Uterus (tissue), 4 donors: ENCODE results near the gene GPHN. TPM values are rescaled to one million over a fixed set of nuclear protein-coding genes. Genes with fewer than 3 reads are reported as not detected.

Experiments
- DNase-seq, 2 donors: peaks; one replicate each; pipeline ENCODE4 v3.0.0-alpha.2; 2019 to 2020
- H3K27ac ChIP-seq, 2 donors: fragments of 200-600 bp; sonication (generic); 1 replicate in 1 of 2; 2 replicates in 1 of 2; pipeline ENCODE4 v1.5.1; 2016 to 2018
- H3K27me3 ChIP-seq, 2 donors: fragments of 200-600 bp; sonication (generic); one replicate each; pipeline ENCODE4 v1.5.1; 2018 to 2019; ENCODE audit warnings: control low read depth in 1 of 2
- H3K36me3 ChIP-seq, 2 donors: fragments of 200-600 bp; sonication (generic); one replicate each; pipeline ENCODE4 v1.5.1; 2019; ENCODE audit warnings: control low read depth in 1 of 2
- H3K4me1 ChIP-seq, 2 donors: fragments of 200-600 bp; sonication (generic); one replicate each; pipeline ENCODE4 v1.5.1; 2018 to 2019; ENCODE audit warnings: control low read depth in 1 of 2
- H3K4me3 ChIP-seq, 2 donors: fragments of 200-600 bp; sonication (generic); 1 replicate in 1 of 2; 2 replicates in 1 of 2; pipeline ENCODE4 v1.5.1; 2018 to 2019; ENCODE audit warnings: mild to moderate bottlenecking in 1 of 2
- H3K9me3 ChIP-seq, 2 donors: fragments of 200-600 bp; sonication (generic); one replicate each; pipeline ENCODE4 v1.5.1; 2019; ENCODE audit warnings: control low read depth in 1 of 2
- POLR2A ChIP-seq, 2 donors: fragments of 450-650 bp; IDR thresholded peaks; one replicate each; pipeline ENCODE4 v1.6.1; 2016; ENCODE audit warnings: antibody characterized with exemption in 2 of 2, mild to moderate bottlenecking in 1 of 2, moderate library complexity in 1 of 2
- intact Hi-C: fragments of 100-400 bp; cut with DNase I; formaldehyde crosslinking; loops from one replicate; pipeline ENCODE4 v1.15.1; 2023; ENCODE audit warnings: low total_unique reads
- total RNA-seq, 4 donors: library from RNA; depleted of rRNA in 3 of 4; stranded (reverse); fragments of >200 nt in 3 of 4; gene quantifications; one replicate each; pipeline versions ENCODE4 v1.1.0 to v1.2.4, GENCODE V29; 2014 to 2023
- TF ChIP-seq, protein P1 (sequence below), 4 experiments: fragments of 200-600 bp in 2 of 4; fragments of 450-650 bp in 2 of 4; sonication (generic) in 2 of 4; IDR thresholded peaks; one replicate each; pipeline ENCODE4 v1.5.1; 2016 to 2019; ENCODE audit warnings: antibody characterized with exemption in 4 of 4, mild to moderate bottlenecking in 2 of 4, moderate library complexity in 1 of 4
- donor health status: DM: yes; HTN: yes; CAD: no.

GPHN gene
- total RNA-seq, 4 donors from 2014 or later = 14.9 to 42.9 (median 19.1) TPM

DNA sequence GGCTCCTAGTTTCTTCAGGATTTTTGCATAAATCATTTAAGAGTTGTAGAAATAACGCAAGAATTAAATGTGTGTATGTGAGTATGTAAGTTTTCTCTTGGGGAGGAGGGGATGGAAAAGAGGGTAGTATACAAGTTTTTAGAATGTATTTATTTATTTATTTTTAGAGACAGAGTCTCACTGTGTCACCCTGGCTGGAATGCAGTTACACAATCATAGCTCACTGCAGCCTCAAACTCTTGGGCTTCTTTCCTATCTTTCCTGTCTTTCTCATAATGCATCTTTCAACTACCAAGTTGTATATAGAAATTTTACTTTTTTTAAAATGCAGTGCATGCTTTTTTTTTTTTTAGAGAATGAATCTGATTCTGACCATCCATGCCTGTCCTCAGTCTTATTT is 412.2 kb downstream of the GPHN start:
- Histone ChIP-seq H3K27me3 (no peaks in the 10 kb centered on the region), H3K36me3 (no peaks in the 10 kb centered on the region), H3K4me1 (no peaks in the 10 kb centered on the region), H3K9me3 (no peaks in the 10 kb centered on the region), H3K4me3 (no peak overlapping the region), H3K27ac (no peak overlapping the region)
- intact Hi-C loops = no loop called here
- DNase-seq = no peak
- TF ChIP-seq, protein P1, sequence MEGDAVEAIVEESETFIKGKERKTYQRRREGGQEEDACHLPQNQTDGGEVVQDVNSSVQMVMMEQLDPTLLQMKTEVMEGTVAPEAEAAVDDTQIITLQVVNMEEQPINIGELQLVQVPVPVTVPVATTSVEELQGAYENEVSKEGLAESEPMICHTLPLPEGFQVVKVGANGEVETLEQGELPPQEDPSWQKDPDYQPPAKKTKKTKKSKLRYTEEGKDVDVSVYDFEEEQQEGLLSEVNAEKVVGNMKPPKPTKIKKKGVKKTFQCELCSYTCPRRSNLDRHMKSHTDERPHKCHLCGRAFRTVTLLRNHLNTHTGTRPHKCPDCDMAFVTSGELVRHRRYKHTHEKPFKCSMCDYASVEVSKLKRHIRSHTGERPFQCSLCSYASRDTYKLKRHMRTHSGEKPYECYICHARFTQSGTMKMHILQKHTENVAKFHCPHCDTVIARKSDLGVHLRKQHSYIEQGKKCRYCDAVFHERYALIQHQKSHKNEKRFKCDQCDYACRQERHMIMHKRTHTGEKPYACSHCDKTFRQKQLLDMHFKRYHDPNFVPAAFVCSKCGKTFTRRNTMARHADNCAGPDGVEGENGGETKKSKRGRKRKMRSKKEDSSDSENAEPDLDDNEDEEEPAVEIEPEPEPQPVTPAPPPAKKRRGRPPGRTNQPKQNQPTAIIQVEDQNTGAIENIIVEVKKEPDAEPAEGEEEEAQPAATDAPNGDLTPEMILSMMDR (IDR thresholded peaks at IDR 0.05) = no peak
- no peak for TF ChIP-seq POLR2A (IDR thresholded peaks at IDR 0.05)

DNA sequence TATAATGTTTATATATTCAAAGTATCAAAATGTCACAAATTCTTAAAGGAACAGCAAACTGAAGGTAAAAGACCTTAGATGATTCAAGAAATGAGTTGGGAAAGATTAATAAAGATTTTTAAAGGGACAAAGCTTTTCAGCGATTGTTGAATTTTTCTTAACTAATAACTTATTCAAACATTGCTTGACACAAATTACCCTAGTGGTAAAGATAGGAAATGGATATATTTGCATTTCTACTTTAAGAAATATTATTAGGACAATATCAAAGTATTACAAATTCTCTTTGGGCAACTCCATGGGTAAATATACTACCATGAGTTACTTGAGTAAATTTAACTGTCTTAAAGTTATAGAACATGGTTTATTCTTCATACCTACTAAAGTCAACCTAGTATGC is 415.3 kb downstream of the GPHN start:
- DNase-seq = no peak
- no peaks in the 10 kb centered on the region for H3K4me1 ChIP-seq
- H3K4me3 ChIP-seq = no peak overlapping the region
- H3K9me3 ChIP-seq = no peaks in the 10 kb centered on the region
- TF ChIP-seq, protein P1 (IDR thresholded peaks at IDR 0.05) = no peak
- TF ChIP-seq POLR2A (IDR thresholded peaks at IDR 0.05) = no peak
- no peak overlapping the region for H3K27ac ChIP-seq
- no peaks in the 10 kb centered on the region for H3K27me3 ChIP-seq
- intact Hi-C loops = no loop called here
- no peaks in the 10 kb centered on the region for H3K36me3 ChIP-seq

DNA sequence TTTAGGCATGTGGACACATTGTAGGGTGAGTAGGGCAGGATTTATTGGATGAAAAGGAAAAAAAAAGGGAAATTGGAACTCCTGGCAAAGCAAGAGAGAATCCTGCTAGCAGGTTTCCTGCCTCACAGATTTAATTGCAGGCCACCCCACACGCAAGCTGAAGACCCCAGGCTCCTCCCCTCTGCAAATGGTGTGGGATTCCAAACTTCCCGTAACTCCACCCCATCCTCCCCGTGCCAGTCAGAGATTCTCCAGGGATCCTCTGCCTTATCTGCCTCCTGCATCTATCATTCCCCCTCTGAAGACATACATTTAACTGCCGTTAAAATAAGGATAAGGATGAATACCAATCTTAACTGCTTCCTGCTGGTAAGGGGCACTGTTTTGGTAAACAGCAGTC is 431.5 kb downstream of the GPHN start:
- H3K36me3 ChIP-seq = no peaks in the 10 kb centered on the region
- intact Hi-C loops = no loop called here
- TF ChIP-seq, protein P1 (IDR thresholded peaks at IDR 0.05) = no peak
- no peak for TF ChIP-seq POLR2A (IDR thresholded peaks at IDR 0.05)

DNA sequence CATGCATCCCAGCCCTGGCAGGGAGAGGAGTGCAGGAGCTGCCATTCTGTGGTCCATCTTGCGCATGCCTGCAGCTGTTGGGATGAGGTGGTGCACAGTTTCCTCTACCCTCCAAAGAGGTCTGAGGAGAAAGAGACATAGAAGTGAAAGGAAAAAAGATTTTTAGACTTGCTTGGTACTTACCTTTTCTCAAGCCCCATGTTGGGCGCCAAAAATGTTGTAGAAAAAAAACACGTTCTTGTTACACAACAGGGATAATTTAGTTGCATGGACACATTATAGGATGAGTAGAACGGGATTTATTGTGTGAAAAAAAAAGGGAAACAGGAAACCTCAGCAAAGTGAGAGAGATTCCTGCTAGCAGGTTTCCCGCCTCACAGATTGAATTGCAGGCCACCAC is 436.9 kb downstream of the GPHN start:
- intact Hi-C loops = no loop called here
- TF ChIP-seq, protein P1 (IDR thresholded peaks at IDR 0.05) = no peak
- no peak for TF ChIP-seq POLR2A (IDR thresholded peaks at IDR 0.05)
- Histone ChIP-seq H3K4me3 (no peak overlapping the region), H3K4me1 (no peaks in the 10 kb centered on the region), H3K27me3 (no peaks in the 10 kb centered on the region), H3K36me3 (no peaks in the 10 kb centered on the region), H3K9me3 (peaks cover 6 to 56% of the 10 kb centered on the region in 2 donors), H3K27ac (no peak overlapping the region)
- DNase-seq = no peak

More for the DNA sequence above, 431.5 kb downstream of the GPHN start:
- H3K4me1 ChIP-seq = no peaks in the 10 kb centered on the region
- DNase-seq = no peak
- no peak overlapping the region for H3K4me3 ChIP-seq
- H3K27me3 ChIP-seq = no peaks in the 10 kb centered on the region
- peaks cover 0 to 29% of the 10 kb centered on the region in 2 donors for H3K9me3 ChIP-seq
- H3K27ac ChIP-seq = no peak overlapping the region

DNA sequence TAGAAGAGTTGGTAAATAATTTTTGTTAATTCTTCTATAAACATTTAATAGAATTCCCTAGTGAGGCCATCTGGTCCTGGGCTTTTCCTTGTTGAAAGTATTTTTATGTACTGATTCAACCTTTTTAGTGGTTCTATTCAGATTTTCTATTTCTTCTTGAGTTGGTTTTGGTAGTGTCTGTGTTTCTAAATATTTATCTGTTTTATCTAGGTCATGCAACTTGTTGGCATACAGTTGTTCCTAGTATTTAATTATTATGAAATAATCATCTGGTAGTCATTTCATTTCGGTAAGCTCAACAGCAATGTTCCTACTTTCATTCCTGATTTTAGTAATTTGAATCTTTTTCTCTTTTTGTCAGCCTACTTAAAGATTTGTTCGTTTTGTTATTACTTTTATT is 447.2 kb downstream of the GPHN start:
- no peaks in the 10 kb centered on the region for H3K4me1 ChIP-seq
- no peak overlapping the region for H3K4me3 ChIP-seq
- H3K27me3 ChIP-seq = no peaks in the 10 kb centered on the region
- no peaks in the 10 kb centered on the region for H3K36me3 ChIP-seq
- no peak for TF ChIP-seq POLR2A (IDR thresholded peaks at IDR 0.05)
- TF ChIP-seq, protein P1 (IDR thresholded peaks at IDR 0.05) = no peak
- no peak overlapping the region for H3K27ac ChIP-seq
- DNase-seq = no peak
- intact Hi-C loops = no loop called here
- H3K9me3 ChIP-seq = no peaks in the 10 kb centered on the region
